Body of pancreas (tissue), 4 donors: ENCODE measurements around the gene PTPRT. TPM values are rescaled to one million over a fixed set of nuclear protein-coding genes. Genes with fewer than 3 reads are reported as not detected.
A peak's percentile ranks its signal among the peaks of the same experiment; 100 is the strongest.

ENCODE experiments used
- ATAC-seq: fragments of 150-250 bp; one replicate; pipeline ENCODE4 v1.9.1; 2016
- DNase-seq, 4 donors: peaks; one replicate each; pipeline ENCODE4 v3.0.0-alpha.2; 2019
- H3K27ac ChIP-seq, 4 donors: fragments of 200-600 bp; sonication (generic); 1 replicate in 3 of 4; 2 replicates in 1 of 4; pipeline versions ENCODE4 v1.5.1 to v1.6.1; 2016 to 2019; ENCODE audit warnings: mild to moderate bottlenecking in 1 of 4, mixed read lengths in 1 of 4, moderate library complexity in 1 of 4
- H3K27me3 ChIP-seq, 2 donors: fragments of 200-600 bp; sonication (generic); one replicate each; pipeline ENCODE4 v1.6.0; 2016; ENCODE audit warnings: mild to moderate bottlenecking in 1 of 2
- H3K36me3 ChIP-seq, 2 donors: fragments of 200-600 bp; sonication (generic); replicated peaks in 1 of 2; 2 replicates each; pipeline ENCODE4 v1.5.1; 2016; ENCODE audit warnings: low read depth in 2 of 2; ENCODE audit not compliant: insufficient read depth in 1 of 2
- H3K4me1 ChIP-seq: fragments of 200-600 bp; sonication (generic); one replicate; pipeline ENCODE4 v1.6.0; 2016
- H3K4me3 ChIP-seq, 2 donors: fragments of 200-600 bp; sonication (generic); 1 replicate in 1 of 2; 2 replicates in 1 of 2; pipeline ENCODE4 v1.5.1; 2016 to 2019
- H3K9me3 ChIP-seq, 3 donors: fragments of 200-600 bp; sonication (generic); 1 replicate in 2 of 3; 2 replicates in 1 of 3; pipeline ENCODE4 v1.5.1; 2016
- CTCF ChIP-seq, 7 experiments: fragments of 450-650 bp in 4 of 7; fragments of 200-600 bp in 3 of 7; sonication (generic) in 3 of 7; IDR thresholded peaks; one replicate each; pipeline ENCODE4 v1.5.1; 2016 to 2019; ENCODE audit warnings: antibody characterized with exemption in 7 of 7
- POLR2A ChIP-seq, 3 donors: fragments of 450-650 bp; IDR thresholded peaks; one replicate each; pipeline ENCODE4 v1.6.1; 2016; ENCODE audit warnings: antibody characterized with exemption in 3 of 3, mild to moderate bottlenecking in 2 of 3
- WGBS, 2 donors: methylation state at CpG; one replicate each; pipeline ENCODE4 v1.1.5; 2017; 5-methylcytosine and 5-hydroxymethylcytosine counted together
- intact Hi-C: fragments of 100-400 bp; cut with DNase I; formaldehyde crosslinking; loops from one replicate; pipeline ENCODE4 v1.15.1; 2023
- total RNA-seq, 2 donors: library from RNA; depleted of rRNA; stranded (reverse); fragments of >200 nt; gene quantifications; one replicate each; pipeline ENCODE4 v1.1.0, GENCODE V29; 2016

The PTPRT gene
- total RNA-seq, 2 donors from 2014 or later = 0.33 to 1.0 TPM

DNA sequence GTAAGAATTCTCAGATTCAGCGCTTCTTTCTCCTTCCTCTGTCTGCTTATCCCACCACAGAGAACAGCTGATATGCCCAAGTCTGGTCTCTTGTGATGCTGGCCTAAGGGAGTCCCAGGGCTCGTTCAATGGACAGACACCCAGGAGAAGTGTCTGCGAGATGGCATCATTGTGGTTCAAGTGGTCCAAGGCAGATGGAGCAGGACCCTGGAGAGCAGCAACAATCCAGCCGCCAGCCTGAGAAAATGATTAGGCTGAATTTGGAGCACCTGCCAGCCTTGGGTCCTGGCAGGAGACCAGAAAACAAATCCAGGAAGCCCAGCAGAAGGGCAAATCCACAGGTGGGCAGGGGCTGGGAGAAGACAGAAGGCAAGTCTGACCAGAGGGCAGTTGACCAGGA lies 145.8 kb downstream of the PTPRT start:
- ATAC-seq (no peak), DNase-seq (peak in 3 of 4 donors; percentile 6 to 12 (median 9))
- WGBS, 2 donors = 38 to 50% methylated on average over 3 to 4 of the region's 4 CpGs

DNA sequence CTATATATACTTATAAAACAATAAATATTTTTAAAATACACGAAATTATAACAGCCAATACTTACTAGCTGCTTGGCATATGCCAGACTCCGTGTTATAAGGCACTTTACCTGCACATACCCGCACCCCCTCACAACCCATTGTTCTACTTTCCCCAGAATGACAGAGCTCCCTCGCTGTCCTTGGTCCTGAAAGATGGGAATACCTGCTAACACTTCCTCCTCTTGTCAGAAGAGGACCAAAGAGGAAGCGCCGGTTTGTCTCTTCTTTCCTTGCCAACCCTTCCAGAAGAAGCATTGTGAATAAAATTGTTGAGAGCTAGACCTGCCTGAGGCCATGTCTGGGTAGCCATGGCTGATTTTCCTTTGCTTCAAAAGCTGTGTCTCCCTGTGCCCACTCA lies 149.3 kb downstream of the PTPRT start:
- no peak overlapping the region for H3K27ac ChIP-seq
- H3K4me1 ChIP-seq = peaks cover 19% of the 10 kb centered on the region
- no peaks in the 10 kb centered on the region for H3K27me3 ChIP-seq
- H3K4me3 ChIP-seq = no peak overlapping the region
- H3K36me3 ChIP-seq = no peaks in the 10 kb centered on the region
- TF ChIP-seq CTCF (IDR thresholded peaks at IDR 0.05) (no peak), POLR2A (IDR thresholded peaks at IDR 0.05) (no peak)
- DNase-seq (peak; percentile 13 to 28 (median 24)), ATAC-seq (no peak)
- no peaks in the 10 kb centered on the region for H3K9me3 ChIP-seq
- WGBS, 2 donors = 20 to 33% methylated on average over 6 of the region's 6 CpGs
- intact Hi-C loops = no loop called here

More for the DNA sequence above, 145.8 kb downstream of the PTPRT start:
- intact Hi-C loops = no loop called here
- no peaks in the 10 kb centered on the region for H3K36me3 ChIP-seq
- TF ChIP-seq POLR2A (IDR thresholded peaks at IDR 0.05) (no peak), CTCF (IDR thresholded peaks at IDR 0.05) (no peak)
- no peak overlapping the region for H3K4me3 ChIP-seq
- no peaks in the 10 kb centered on the region for H3K9me3 ChIP-seq
- H3K27ac ChIP-seq = no peak overlapping the region
- peaks cover 1% of the 10 kb centered on the region for H3K4me1 ChIP-seq
- no peaks in the 10 kb centered on the region for H3K27me3 ChIP-seq

- TF ChIP-seq CTCF (IDR thresholded peaks at IDR 0.05) (no peak), POLR2A (IDR thresholded peaks at IDR 0.05) (no peak)
- no peak for DNase-seq
- Histone ChIP-seq H3K27ac (no peak overlapping the region), H3K9me3 (no peaks in the 10 kb centered on the region), H3K36me3 (no peaks in the 10 kb centered on the region), H3K27me3 (no peaks in the 10 kb centered on the region), H3K4me3 (no peak overlapping the region), H3K4me1 (peaks cover 19% of the 10 kb centered on the region)
- intact Hi-C loops = no loop called here
- ATAC-seq = peak; percentile 50
- WGBS, 2 donors = 36 to 42% methylated on average over 6 of the region's 6 CpGs
Observed at GRCh38 chr20:43037605-43038309, 151.9 kb downstream of the PTPRT start.

DNA sequence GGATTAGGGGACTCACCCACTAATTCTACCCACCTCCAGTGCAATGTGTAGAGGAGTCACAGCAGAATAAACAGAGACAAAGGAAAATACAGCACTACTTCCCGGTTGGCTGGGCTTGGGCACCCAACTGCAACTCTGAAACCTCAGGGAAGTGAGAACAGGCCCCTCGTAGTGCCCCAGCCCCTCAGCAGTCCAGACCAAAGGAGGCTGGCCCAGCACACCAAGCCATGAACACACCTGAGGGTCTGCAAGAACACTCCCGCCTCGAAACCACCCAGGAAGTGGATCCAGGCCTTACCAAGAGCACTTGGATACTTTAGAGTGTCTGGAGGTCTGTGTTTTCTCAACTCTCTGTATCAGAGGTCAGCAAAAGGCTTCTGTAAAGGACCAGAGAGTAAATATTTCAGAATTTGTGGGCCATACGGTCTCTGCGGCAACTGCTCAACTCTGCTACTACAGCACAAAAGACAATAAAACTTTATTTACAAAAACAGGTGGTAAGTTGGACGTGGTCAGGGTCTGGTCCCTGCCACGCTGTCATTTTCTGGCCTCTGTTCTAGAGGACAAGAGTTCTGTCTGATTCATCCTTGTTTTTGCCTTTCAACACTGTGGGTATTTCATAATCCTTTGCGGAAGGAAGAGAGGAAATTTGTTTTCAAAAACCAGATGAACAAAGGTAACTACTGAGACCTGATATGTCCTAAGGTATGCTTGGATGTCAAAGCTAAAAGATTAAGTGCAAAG lies 154.6 kb downstream of the PTPRT start:
- intact Hi-C loops = no loop called here
- H3K36me3 ChIP-seq = no peaks in the 10 kb centered on the region
- 82 to 88% methylated on average over 9 of the region's 9 CpGs for WGBS, 2 donors

DNA sequence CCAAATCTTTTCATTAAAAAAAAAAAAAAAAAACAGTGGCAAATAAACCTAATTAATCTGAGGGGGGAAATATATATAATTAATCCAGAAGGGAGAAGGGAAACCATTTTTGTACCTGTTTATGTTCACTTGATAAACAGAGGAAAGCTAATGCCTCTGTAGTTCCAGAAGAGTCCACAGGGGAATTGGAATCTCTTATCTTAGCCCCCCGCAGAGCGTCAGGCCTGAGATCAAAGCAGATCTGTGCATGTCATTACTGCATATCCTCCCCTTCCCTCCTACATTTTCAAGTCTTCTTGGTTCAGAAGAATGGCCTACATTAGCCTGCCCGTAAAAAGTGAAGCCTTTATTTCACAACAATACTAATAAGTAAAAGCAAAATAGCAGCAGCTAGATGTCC lies 157.2 kb downstream of the PTPRT start:
- ATAC-seq (no peak), DNase-seq (no peak)
- H3K27me3 ChIP-seq = no peaks in the 10 kb centered on the region
- H3K4me1 ChIP-seq = peaks cover 4% of the 10 kb centered on the region
- H3K4me3 ChIP-seq = no peak overlapping the region
- no peak overlapping the region for H3K27ac ChIP-seq
- intact Hi-C loops = no loop called here
- WGBS, 2 donors = 70 to 76% methylated on average over 3 of the region's 3 CpGs
- no peaks in the 10 kb centered on the region for H3K36me3 ChIP-seq
- H3K9me3 ChIP-seq = no peaks in the 10 kb centered on the region
- no peak for TF ChIP-seq POLR2A (IDR thresholded peaks at IDR 0.05)
- no peak for TF ChIP-seq CTCF (IDR thresholded peaks at IDR 0.05)

More for the DNA sequence above, 154.6 kb downstream of the PTPRT start:
- no peaks in the 10 kb centered on the region for H3K9me3 ChIP-seq
- DNase-seq (no peak), ATAC-seq (no peak)
- H3K4me1 ChIP-seq = peaks cover 19% of the 10 kb centered on the region
- TF ChIP-seq POLR2A (IDR thresholded peaks at IDR 0.05) = no peak
- no peak overlapping the region for H3K4me3 ChIP-seq
- H3K27me3 ChIP-seq = no peaks in the 10 kb centered on the region
- no peak overlapping the region for H3K27ac ChIP-seq
